Activated B cell treated with CpG ODN at 0.5 μM for 24 hours (primary cell): Measurements from ENCODE around the gene TCP10L. TPM values are rescaled to one million over a fixed set of nuclear protein-coding genes. Genes with fewer than 3 reads are reported as not detected.
A peak's percentile ranks its signal among the peaks of the same experiment; 100 is the strongest.

Experiments
- ATAC-seq: fragments of 200-7000 bp; cut with Tn5 transposase; one replicate; pipeline ENCODE4 v1.10.0; 2021; ENCODE audit warnings: low read depth, mild to moderate bottlenecking, moderate library complexity
- CTCF ChIA-PET: fragments of 350-600 bp; sonication (Branson Sonifier 250); formaldehyde crosslinking; loops from one replicate; lab custom pipeline; 2021; ENCODE audit warnings: antibody characterized with exemption; lab: Charles Lee
- POLR2A ChIA-PET: fragments of 350-600 bp; sonication (Branson Sonifier 250); formaldehyde crosslinking; loops from one replicate; lab custom pipeline; 2021; ENCODE audit warnings: antibody characterized with exemption; lab: Charles Lee
- DNase-seq: peaks from one replicate; pipeline ENCODE4 v3.0.0; 2022
- H3K27ac Mint-ChIP-seq: one replicate; pipeline ENCODE4 v1.8.0; 2020; ENCODE audit warnings: mixed read lengths
- H3K27me3 Mint-ChIP-seq: one replicate; pipeline ENCODE4 v1.8.0; 2021; ENCODE audit warnings: mixed read lengths
- H3K36me3 Mint-ChIP-seq: one replicate; pipeline ENCODE4 v1.8.0; 2021; ENCODE audit warnings: low read depth, mixed read lengths
- H3K4me1 Mint-ChIP-seq: one replicate; pipeline ENCODE4 v1.8.0; 2021; ENCODE audit warnings: mixed read lengths
- H3K4me3 Mint-ChIP-seq: one replicate; pipeline ENCODE4 v1.8.0; 2020; ENCODE audit warnings: mild to moderate bottlenecking, mixed read lengths
- H3K9me3 Mint-ChIP-seq: one replicate; pipeline ENCODE4 v1.8.0; 2020; ENCODE audit warnings: mixed read lengths
- intact Hi-C: fragments of 100-400 bp; cut with micrococcal nuclease; formaldehyde crosslinking; loops from one replicate; pipeline ENCODE4 v1.15.1; 2024
- total RNA-seq: library from RNA; stranded (reverse); gene quantifications from 2 replicates; pipeline ENCODE4 v1.2.3, GENCODE V29; 2022
- TF ChIP-seq, protein P1 (sequence below): fragments of 200-600 bp; IDR thresholded peaks from one replicate; pipeline ENCODE4 v1.8.0; 2022; ENCODE audit warnings: antibody characterized with exemption, mild to moderate bottlenecking

TCP10L gene
- total RNA-seq, 1 donor from 2014 or later = 0.58 TPM

GRCh38 chr21:32604464-32604863, 19.1 kb upstream of the TCP10L start:
- ChIA-PET CTCF (no interaction called here), POLR2A (no interaction called here)
- Mint-ChIP-seq H3K9me3 (no peaks in the 10 kb centered on the region), H3K27ac (no peak overlapping the region), H3K27me3 (no peaks in the 10 kb centered on the region), H3K4me3 (no peak overlapping the region), H3K4me1 (peaks cover 5% of the 10 kb centered on the region), H3K36me3 (peaks cover 79% of the 10 kb centered on the region)
- TF ChIP-seq, protein P1, sequence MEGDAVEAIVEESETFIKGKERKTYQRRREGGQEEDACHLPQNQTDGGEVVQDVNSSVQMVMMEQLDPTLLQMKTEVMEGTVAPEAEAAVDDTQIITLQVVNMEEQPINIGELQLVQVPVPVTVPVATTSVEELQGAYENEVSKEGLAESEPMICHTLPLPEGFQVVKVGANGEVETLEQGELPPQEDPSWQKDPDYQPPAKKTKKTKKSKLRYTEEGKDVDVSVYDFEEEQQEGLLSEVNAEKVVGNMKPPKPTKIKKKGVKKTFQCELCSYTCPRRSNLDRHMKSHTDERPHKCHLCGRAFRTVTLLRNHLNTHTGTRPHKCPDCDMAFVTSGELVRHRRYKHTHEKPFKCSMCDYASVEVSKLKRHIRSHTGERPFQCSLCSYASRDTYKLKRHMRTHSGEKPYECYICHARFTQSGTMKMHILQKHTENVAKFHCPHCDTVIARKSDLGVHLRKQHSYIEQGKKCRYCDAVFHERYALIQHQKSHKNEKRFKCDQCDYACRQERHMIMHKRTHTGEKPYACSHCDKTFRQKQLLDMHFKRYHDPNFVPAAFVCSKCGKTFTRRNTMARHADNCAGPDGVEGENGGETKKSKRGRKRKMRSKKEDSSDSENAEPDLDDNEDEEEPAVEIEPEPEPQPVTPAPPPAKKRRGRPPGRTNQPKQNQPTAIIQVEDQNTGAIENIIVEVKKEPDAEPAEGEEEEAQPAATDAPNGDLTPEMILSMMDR = no peak
- DNase-seq (no peak), ATAC-seq (no peak)
- intact Hi-C loops = no loop called here

DNA sequence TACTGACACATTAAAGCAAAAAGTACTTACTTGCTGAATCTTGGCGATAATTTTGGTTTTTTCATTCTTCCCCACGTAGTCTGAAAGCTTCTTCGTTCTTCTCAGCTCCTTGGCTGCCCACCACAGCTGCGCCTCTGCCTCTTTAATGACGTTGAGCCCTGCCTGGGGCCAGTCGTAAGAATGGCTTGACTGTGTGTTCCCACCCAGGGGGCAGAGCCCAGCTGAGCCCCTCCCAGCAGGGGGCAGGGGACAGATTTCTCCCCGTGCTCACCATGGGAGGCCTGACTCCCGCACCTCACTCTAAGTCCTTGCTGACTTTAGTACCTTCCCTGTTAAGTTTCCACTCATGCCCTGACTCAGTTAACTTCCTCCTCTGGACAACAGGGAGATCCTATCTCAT, 17.8 kb upstream of the TCP10L start:
- Mint-ChIP-seq H3K4me1 (peaks cover 7% of the 10 kb centered on the region), H3K27me3 (no peaks in the 10 kb centered on the region), H3K4me3 (no peak overlapping the region), H3K36me3 (peaks cover 77% of the 10 kb centered on the region), H3K9me3 (no peaks in the 10 kb centered on the region), H3K27ac (no peak overlapping the region)
- CTCF ChIA-PET = no interaction called here
- no peak for DNase-seq
- TF ChIP-seq, protein P1 = no peak
- intact Hi-C loops = no loop called here
- POLR2A ChIA-PET = no interaction called here
- ATAC-seq = no peak

DNA sequence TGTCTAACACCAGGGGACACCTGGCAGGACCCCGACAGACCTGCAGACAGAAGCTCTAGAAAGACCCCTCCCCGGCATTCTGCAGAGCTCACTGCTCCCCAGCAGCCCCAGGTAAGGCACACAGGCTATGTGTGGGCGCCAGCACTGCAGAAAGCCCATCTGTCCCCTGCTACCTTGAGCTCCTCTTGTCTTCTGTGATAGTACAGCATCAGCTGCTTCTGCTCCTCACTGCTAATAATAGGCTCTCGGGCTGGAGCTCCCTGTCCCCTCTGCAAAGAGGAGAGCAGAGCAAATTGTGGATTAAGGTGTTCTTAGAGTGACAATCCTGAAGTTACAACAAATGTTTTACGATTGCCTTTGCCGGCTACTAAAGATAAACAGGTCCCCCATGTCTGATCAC, 16.8 kb upstream of the TCP10L start:
- intact Hi-C loops = no loop called here
- Mint-ChIP-seq H3K4me1 (peaks cover 7% of the 10 kb centered on the region), H3K27ac (no peak overlapping the region), H3K4me3 (no peak overlapping the region), H3K27me3 (no peaks in the 10 kb centered on the region), H3K36me3 (peaks cover 71% of the 10 kb centered on the region), H3K9me3 (no peaks in the 10 kb centered on the region)
- ChIA-PET POLR2A (no interaction called here), CTCF (interaction anchor here (1.8 to 2.4 kb wide), 2 partner anchors 224 to 821 kb away, joined by 8 read pairs; no protein-coding TSS in a partner anchor)
- DNase-seq (no peak), ATAC-seq (no peak)
- TF ChIP-seq, protein P1 = no peak

DNA sequence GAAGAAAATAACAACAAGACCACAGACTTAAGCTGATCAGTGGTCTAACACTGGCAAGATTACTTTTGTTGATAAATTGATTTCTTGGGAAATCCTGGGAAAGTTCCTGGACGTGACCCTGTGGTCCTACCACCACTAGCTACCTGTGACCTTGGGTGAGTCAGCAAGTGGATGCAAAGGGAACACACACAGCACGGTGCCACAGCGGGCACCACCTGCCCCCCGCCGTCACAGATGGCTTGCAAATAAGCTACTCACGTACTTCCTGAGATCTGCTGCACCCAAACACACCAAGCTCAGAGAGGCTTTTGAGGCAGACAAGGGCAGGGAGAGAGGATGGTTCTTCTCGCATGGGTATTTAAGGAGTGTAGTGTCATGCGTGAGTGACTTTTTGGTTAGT, 14.2 kb upstream of the TCP10L start:
- peaks cover 47% of the 10 kb centered on the region for H3K36me3 Mint-ChIP-seq
- H3K27me3 Mint-ChIP-seq = no peaks in the 10 kb centered on the region
- ATAC-seq (peak; percentile 18), DNase-seq (no peak)
- H3K4me3 Mint-ChIP-seq = no peak overlapping the region
- no peaks in the 10 kb centered on the region for H3K9me3 Mint-ChIP-seq
- CTCF ChIA-PET = interaction anchor here (2.2 kb wide), 1 partner anchor 13 kb away, joined by 10 read pairs; the partner anchor contains the start of gene CFAP298
- peaks cover 7% of the 10 kb centered on the region for H3K4me1 Mint-ChIP-seq
- POLR2A ChIA-PET = no interaction called here
- TF ChIP-seq, protein P1 = no peak
- intact Hi-C loops = no loop called here
- no peak overlapping the region for H3K27ac Mint-ChIP-seq

DNA sequence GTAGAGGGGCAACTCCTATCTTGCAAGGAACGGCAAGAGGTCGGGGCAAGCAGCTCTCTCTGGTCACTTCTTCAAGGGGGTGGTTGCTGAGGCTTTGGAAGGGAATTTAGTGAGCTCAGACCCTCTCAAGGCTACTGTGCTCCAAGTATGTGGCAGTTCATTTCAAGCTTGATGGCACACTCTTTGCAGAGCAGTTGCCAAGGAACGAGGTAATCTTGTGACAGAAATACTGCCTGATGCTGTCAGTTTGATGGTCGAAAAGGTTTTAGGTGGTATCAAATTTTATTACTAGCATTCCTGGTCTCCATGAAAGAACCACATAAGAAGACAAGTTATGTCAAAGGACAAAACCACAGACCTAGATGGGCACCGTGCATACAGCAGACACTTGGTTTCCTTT, 13.8 kb upstream of the TCP10L start:
- H3K4me3 Mint-ChIP-seq = no peak overlapping the region
- no peaks in the 10 kb centered on the region for H3K27me3 Mint-ChIP-seq
- intact Hi-C loops = no loop called here
- H3K36me3 Mint-ChIP-seq = peaks cover 43% of the 10 kb centered on the region
- ChIA-PET CTCF (interaction anchor here (2.2 kb wide), 1 partner anchor 13 kb away, joined by 10 read pairs; the partner anchor contains the start of gene CFAP298), POLR2A (no interaction called here)
- no peak overlapping the region for H3K27ac Mint-ChIP-seq
- peaks cover 7% of the 10 kb centered on the region for H3K4me1 Mint-ChIP-seq
- DNase-seq = no peak
- ATAC-seq = no peak
- TF ChIP-seq, protein P1 = no peak
- H3K9me3 Mint-ChIP-seq = no peaks in the 10 kb centered on the region
